Activated T-cell treated with anti-CD3 and anti-CD28 coated beads for 48 hours (primary cell): ENCODE measurements around the gene TRMT11.
A peak's percentile ranks its signal among the peaks of the same experiment; 100 is the strongest.
"Not testable (repeated sequence)": the region's sequence is repeated elsewhere in the genome, so short reads cannot be mapped to it uniquely, and the experiment has no call there.

Source experiments
- DNase-seq: peaks from one replicate; pipeline ENCODE4 v3.0.0-alpha.2; 2020; ENCODE audit warnings: low read depth

The TRMT11 gene

DNA sequence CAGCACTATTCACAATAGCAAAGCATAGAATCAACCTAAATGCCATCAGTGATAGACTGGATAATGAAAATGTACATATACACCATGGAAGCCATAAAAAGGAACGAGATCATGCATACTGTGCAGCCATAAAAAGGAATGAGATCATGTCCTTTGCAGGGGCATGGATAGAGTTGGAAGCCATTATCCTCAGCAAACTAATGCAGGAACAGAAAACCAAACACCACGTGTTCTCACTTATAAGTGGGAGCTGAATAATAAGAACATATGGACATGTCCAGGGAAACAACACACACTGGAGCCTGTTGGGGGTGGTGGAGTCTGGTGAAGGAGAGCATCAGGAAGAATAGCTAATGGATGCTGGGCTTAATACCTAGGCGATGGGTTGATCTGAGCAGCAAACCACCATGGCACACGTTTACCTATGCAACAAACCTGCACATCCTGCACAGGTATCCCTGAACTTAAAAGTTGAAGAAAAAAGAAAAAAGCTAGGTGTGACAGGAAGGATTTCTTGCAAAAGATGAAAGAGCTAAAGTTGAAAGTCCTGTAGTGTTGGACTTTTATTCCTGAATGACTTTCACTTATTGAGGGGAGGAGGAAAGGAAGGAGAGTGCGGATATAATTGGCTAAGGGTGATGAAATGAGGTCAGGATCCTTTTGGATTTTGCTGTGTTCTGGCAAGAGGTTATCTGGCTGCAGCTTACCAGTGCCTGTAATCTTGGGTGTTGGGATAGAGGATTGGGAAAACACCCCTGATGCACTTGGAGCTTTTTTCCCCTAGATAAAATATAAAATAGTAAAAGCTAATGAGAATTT, 8.5 kb downstream of the TRMT11 start:
- DNase-seq: no peak

DNA sequence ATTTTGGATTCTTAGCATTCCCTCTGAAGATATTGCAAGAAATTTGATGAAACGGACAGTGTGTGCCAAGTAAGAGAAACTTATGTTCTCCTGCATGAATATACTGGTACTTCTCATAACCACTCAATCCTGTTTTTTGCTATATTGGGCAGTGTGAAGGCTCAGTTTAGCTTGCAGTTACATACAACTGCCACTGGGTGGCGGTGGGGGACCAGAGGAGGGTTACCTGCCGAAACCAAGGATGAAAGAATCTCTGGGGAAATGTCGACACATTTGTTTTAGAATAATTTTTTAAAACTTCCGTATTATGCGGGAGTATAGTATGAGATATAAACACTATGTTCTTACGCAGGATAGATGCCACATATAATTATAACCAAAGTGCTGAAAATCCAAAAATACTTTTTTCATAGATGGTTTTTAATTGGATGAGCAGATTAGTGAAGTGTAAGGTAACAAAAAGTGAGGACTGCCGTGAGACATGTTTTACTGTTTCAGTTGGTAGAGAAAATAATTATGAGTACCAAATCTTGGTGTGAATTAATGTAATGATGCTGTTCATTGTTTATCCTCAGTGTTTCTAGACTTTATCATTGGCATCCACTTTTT, 9.7 kb downstream of the TRMT11 start:
- peak; percentile 59 for DNase-seq

DNA sequence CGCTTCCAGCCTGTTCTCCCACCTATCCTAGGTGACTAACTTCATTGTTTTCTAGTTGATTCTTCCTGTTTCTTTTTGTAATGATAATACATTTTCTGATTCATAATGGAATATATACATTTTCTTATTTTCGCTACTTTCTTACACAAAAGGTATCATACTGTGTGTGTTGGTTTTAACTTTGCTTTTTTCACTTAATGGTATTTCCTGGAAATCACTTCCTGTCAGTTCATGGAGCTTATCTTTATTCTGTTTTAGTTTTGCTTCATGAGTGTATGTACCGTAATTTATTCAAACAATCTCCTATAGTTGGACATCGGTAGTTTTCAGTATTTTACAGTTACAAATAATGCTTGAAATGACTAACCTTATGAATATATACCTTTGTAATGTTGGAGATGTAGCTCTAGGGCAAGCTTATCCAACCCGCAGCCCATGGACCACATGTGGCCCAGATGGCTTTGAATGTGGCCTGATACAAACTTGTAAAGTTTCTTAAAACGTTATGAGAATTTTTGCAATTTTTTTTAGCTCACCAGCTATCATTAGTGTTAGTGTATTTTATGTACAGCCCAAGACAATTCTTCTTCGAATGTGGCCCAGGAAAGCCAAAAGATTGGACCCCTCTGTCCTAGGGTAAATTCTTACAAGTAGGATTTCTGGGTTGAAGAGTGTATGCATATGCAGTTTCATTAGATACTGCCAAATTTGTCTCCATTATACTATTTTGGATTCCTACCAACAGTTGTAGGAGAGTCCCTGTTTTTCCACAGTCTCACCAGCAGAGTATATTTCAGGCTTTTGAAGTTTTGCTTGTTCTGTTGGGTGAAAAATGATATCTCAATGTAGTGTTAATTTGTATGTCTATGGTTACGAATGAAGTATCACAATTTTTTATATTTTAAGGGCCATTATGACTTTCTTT, 16.7 kb downstream of the TRMT11 start:
- no peak for DNase-seq

DNA sequence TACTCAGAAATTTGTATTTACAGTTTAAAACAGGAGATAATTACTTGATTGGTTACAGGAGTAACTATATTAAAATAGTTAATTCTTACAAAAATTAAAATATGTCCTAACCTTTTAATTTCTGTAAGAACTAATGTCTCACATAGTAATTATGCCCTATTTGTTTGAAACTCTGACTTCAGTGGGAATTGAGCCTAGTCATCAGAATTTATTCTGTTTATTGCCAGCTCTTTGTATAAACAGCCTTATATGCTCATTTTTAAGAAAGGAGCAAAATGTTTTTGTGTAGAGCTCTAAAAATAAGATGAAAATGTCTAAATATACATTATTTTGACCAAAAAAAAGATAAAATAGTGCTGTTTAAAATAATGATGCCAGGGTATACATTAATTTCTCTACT, 21.5 kb downstream of the TRMT11 start:
- DNase-seq: no peak

DNA sequence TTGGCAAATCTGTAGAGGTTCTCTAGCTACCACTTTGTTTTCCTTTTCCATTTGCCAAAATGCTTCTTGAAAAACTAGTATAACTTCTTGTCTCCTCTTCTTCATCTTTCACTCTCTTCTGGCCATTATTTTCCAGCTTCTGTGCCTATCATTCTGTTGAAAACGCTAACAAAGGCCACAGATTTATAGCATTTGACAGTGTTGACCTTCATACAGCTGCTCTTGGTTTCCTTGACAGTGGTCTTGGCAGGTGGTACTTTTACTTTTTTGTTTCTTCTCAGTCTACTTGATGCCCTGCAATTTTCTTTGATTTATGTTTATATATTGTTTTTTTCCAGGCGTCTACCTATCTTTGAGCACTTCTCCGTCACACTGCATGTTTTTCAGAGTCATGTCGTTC, 23.7 kb downstream of the TRMT11 start:
- no peak for DNase-seq

DNA sequence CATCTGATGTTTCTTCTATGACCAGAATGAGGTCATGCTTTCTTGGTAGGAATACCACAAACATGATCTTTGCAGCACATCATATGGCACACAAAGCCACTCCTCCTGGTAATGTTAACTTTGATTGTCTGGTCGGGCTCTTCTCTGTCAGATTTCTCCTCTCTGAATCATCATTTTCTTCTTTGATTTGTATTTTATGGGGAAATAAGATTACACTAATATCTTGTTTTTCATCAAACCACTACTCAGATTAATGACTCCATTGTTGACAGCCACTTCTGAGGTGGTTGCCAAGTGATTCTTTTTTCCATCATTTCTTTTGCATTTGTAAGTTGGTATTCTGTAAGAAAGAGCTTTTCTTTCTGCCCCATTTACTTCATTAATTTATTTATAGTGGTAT, 29.5 kb downstream of the TRMT11 start:
- no peak for DNase-seq

DNA sequence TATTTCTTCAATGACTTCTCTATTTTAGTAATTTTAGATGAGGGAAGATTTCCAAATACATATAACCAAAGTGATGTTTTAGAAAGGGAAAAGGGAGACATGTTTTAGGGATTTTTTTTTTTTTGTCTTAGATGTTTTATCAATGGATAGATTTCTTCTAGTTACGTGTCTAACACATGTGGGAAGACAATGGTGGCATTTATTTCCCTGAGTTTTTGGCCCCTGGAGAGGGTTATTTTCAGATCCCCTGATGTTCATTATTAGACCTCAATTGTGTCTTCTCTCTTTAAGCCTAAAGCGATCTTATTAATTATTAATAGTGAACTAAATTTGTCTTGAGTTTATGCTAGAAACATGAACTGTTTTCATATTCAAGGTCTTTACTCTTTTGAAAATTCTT, 30.3 kb downstream of the TRMT11 start:
- no peak for DNase-seq

DNA sequence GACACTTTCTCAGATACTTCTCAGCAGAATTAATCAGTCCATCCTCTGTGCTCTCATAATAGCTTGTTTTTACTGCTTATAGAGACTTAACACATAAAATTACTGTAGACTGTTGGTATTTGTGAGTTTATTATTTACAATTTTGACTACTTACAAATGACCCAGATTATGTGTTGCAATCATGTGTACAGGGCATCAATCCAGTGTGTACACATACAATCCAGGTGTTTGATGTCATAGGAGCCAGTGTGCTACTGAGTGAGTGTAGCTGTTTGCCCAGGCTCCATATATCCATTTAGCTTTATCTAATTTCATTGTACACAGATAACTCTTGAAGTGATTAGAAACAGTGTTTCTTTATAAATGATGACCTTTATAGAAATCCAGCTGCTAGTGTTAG, 31.3 kb downstream of the TRMT11 start:
- DNase-seq: no peak

DNA sequence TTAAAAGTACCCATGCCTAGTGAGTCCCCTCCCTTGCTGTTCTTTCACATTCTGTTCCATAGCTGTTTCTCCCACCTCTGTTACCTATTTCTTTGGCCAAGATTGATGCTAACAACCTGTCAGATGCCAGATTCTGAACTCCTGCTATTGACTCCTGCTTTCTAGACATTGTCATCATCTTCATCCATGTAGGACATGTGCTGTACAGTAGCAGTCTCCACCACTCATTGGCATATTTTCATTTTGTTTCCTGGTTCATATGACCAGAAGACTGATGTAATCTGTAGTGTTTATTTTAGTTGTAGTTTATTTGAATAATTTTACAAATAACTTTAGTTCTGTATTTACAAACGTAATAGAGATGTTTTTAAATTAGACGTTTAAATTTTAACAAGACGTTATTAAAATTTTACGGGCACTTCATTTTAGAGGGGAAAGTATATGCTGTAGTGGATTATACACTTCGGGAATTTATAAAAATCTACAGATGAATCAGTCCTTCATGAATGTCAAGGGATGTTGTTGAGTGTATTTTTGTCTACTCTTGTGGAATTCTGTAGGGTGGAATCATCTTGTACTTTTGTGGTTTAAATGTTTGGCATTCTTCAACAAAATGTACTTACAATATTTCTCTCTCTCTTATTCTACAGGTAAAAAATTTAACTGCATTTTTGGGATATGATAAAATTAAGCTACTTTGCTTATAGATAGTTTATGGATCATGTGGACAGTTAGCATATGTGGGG, 34.1 kb downstream of the TRMT11 start:
- no peak for DNase-seq

DNA sequence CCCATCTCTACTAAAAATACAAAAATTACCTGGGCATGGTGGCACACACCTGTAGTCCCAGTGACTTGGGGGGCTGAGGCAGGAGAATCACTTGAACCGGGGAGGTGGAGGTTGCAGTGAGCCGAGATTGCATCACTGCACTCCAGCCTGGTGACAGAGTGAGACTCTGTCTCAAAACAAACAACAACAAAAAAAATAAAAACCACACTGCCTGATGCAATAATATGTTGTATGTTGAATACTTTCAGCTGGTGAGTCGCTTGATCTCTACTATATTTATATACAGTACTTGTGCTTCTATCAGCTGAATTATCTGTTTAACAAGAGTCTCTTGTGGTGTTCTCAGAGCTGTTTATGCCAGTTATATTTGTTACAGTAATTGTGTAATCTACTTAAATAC, 37.1 kb downstream of the TRMT11 start:
- not testable (repeated sequence) for DNase-seq

DNA sequence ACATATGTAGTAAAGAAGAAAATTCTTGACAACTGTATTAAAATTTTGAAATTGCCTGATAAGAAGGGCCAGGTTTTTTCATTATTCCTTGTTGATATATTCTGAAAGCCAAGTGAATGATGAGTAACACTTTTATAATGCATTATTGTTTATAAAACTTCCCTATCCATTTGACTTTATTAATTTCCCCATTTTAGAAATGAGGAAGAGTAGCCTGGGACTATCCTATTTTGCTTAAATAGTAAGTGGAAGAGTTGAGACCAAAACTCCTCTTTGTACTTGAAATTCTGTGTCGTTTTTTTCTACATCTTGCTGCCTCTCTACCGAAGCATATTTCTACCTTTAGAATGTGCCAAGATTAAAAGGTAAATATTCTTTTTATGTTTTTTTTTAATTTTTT, 39.7 kb downstream of the TRMT11 start:
- no peak for DNase-seq

DNA sequence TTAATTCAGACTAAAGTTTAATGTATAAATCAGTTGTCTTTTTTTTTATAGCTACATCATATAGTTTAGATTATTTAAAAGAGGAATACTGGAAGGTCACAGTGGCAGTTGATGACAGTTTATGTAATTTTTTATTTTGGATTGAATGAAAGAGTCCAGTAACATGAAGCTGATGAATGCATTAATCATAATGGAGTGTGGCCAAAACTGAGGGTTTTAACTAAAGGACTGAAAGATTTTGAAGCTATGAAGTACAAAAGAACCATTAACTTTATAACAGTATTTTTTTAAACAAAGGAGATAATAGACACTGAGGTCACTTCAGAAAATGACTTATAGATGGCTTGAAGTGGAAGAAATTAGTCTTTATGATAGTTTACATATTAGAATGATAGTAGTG, 41.3 kb downstream of the TRMT11 start:
- no peak for DNase-seq

DNA sequence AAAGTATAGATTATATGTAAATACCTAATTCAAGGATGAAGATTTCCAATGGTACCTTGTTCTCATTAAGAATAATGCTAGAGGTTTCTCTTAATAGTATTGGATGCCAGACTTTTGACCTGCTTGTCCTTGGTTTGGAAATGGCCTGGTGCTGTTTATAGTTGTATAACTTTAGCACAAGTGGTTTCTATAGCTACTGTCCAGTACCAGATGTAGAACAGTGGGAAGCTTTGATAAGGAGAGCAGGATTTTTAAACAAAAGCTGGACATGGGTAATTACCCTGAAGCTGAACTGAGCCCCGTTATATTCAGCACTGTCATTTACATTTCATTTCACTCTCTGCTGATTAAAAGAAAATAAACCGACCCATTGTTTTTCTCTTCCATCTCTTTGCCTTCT, 43.7 kb downstream of the TRMT11 start:
- DNase-seq: no peak

DNA sequence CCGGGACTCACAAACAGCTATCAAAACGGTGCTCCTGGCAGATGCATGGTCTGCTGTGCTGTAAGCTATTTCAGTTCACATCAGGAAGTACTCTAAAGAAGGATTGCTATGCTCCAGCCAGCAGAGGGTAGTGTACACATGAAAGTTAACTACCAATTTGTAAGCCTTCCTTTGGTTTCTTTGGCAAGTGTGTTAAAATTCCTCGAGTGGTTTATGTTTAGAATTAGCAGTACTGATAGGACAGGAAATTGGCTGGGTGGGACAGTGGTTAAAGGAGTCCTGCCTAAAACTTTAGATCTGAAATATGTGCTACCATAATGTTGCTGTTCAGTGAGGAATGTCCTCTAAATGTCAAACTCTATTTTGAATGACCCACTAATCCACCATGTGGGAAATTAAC, 47.4 kb downstream of the TRMT11 start:
- no peak for DNase-seq

DNA sequence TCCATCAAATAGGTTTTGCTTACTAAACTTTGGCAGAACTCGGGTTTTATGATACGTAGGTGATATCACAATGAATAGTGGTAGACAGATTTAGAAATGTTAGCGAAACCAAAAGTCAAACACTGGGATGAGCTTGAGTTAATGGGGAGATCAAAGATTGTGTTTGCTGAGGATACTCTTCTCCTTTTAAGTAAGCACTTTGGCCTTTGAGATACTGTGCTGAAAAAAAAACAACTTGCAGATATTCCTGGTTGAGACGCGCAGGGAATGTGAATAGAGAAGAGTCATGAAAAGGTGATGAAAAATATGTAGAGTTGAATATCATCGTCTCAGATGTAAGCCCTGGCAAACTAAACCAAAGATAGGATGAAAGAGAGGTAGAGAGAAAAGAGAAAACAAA, 48.3 kb downstream of the TRMT11 start:
- DNase-seq: no peak

DNA sequence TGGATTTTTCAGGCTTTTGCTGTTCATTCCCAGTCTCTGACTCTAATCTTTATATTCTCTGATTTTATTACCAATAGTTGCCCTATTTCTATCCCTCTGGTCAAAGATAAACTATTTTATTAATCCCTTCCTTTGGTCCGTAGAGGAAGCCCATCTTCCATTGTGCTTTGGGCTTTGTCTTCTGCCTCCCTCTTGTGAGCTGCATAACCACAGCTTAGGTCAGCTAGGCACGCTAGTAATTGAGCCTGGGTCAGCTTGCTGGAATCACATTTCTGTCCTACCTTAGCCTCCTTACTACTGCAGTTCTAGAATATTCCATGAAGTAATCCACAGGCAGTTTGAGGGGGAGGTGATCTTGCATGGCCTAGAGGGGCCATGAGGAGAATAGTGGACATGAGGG, 49.4 kb downstream of the TRMT11 start:
- DNase-seq: no peak

DNA sequence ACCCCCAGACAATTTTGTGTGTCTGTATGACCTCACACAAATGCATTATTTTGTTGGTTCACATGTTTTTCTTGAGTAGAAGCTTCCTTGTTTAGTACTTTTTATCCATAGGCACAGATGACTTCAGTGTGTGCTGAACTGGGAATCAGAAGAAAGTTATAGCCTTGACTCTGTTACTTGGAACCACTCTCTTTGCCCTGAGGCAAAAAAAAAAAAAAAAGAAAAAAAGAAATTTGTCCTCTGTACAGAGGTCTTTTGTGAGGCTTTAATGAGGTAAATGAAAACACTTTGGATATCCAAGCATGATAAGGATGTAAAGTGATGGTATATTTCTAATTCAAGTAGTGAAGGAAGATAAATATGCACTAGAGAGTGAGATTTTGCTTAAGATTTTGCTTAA, 51.9 kb downstream of the TRMT11 start:
- DNase-seq: no peak

DNA sequence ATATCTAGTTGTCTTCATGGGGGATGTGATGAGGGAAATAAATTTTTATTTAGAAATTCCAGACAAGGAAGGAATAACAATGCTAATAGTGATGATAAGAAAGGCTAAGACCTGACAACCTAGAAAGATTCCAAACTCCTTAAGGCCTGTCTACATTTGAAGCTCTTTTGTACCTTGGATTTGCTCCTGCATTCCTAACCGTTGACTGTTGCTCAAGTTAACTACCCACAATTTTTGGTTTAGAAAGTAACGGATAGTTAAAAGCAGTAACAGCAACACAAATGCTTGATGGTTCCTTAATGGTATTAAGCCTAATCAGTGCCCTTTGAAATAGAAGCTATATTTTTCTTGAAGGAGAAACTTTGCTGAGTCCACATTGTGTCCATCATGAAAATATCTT, 52.9 kb downstream of the TRMT11 start:
- no peak for DNase-seq

DNA sequence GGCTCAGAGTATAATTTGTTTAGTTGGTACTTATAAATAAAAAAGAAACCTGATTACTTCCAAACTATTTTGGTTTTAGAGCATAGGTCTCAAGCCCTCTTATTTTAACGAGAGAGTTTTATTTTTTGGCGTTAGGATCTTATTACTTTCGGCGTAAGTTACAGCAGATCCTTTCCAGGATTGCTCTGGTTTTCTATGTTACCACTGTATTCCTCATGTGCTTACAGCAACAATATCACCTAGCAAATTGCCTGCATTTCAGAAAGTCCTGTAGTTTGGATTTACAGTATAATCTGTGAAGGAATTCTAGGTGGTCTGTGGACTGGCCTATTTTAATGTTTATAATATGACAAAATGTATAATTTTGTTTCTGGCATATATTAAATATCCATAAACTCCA, 54.1 kb downstream of the TRMT11 start:
- DNase-seq: no peak

DNA sequence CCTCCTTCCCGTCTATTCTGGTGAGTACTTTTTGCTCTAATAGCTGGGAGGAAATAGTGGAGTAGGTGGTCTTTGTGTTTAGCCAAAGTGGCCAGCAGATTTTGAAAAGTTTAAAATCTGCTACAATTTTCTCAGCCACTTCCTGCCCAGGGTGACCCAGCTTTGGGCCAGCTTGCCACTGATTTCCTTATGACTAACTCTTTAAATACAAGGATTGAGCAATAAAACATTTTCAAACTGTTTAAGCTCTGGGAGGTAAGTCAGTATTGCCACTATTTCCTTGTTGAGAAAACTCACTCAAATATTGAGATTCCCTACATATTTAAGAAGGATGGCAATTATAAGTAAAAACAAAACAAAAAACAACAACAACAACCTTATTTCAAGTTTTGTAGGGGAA, 54.5 kb downstream of the TRMT11 start:
- no peak for DNase-seq

DNA sequence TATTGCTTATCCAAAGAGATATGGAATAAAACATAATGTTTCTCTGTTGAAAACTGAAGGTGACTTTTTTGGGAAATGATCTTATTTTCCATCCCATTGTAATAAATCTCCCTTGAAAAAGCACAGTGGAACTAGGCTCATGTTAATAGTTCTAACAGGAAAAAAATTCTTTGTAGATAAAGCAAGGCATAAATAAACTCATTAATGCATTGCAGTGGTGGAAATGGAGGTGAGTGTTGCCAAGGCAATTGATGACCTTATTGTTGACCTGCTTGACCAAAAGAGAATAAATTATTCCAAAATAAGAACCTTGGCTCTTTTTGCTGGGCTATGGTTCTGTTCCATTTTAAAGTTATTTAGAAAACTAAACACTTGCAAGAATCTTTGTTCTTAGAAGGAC, 55.2 kb downstream of the TRMT11 start:
- DNase-seq: no peak

DNA sequence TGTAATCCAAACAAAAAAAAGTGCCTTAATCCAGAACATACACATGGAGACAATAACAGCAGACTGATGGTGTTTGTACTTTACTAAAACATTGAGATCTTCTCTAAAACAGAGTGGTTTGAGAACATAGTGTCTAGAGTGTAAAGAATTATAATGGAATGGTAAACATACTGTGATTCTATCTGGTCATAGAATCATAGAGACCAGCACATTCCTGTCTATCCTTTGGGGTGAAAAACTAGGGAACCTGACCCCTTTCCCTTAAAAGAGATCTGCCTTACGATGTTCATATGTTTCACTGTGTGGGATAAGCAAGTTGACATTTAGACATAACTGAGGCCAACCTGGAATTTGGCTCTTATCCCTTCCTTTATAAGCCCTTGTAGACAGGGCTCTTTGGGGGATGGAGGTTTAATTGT, 55.7 kb downstream of the TRMT11 start:
- DNase-seq: no peak
